Neural crest cell (in vitro differentiated cells): ENCODE measurements around the gene OGFR. TPM values are rescaled to one million over a fixed set of nuclear protein-coding genes. Genes with fewer than 3 reads are reported as not detected.
A peak's percentile ranks its signal among the peaks of the same experiment; 100 is the strongest.

Experiments used
- DNase-seq: peaks from one replicate; pipeline ENCODE4 v3.0.0; 2021; ENCODE audit warnings: low read depth, mixed read lengths, low spot score
- H3K27ac Mint-ChIP-seq: one replicate; pipeline ENCODE4 v1.8.0; 2021; ENCODE audit warnings: mild to moderate bottlenecking, mixed read lengths; ENCODE audit not compliant: unreplicated experiment
- H3K27me3 Mint-ChIP-seq: 2 replicates; pipeline ENCODE4 v1.8.0; 2021; ENCODE audit warnings: low read depth, mild to moderate bottlenecking, mixed read lengths
- H3K36me3 Mint-ChIP-seq: 2 replicates; pipeline ENCODE4 v1.8.0; 2021; ENCODE audit warnings: low read depth, mild to moderate bottlenecking, mixed read lengths
- H3K4me1 Mint-ChIP-seq: 2 replicates; pipeline ENCODE4 v1.8.0; 2021; ENCODE audit warnings: mixed read lengths
- H3K4me3 Mint-ChIP-seq: one replicate; pipeline ENCODE4 v1.8.0; 2021; ENCODE audit warnings: mild to moderate bottlenecking, mixed read lengths
- H3K9me3 Mint-ChIP-seq: 2 replicates; pipeline ENCODE4 v1.8.0; 2021; ENCODE audit warnings: mixed read lengths
- total RNA-seq: library from RNA; stranded (reverse); gene quantifications from 2 replicates; pipeline ENCODE4 v1.2.1, GENCODE V29; 2021
- TF ChIP-seq, protein P1 (sequence below): fragments of 200-600 bp; sonication (generic); conservative IDR thresholded peaks from 2 replicates; pipeline ENCODE4 v1.5.0; 2021; ENCODE audit warnings: antibody characterized with exemption, mild to moderate bottlenecking

Gene OGFR
- total RNA-seq, 1 donor from 2014 or later, result 36.7 TPM

- Mint-ChIP-seq H3K36me3 (no peaks in the 10 kb centered on the region), H3K4me1 (peaks cover 19% of the 10 kb centered on the region), H3K9me3 (no peaks in the 10 kb centered on the region), H3K4me3 (no peak overlapping the region), H3K27ac (no peak overlapping the region), H3K27me3 (no peaks in the 10 kb centered on the region)
- TF ChIP-seq, protein P1, sequence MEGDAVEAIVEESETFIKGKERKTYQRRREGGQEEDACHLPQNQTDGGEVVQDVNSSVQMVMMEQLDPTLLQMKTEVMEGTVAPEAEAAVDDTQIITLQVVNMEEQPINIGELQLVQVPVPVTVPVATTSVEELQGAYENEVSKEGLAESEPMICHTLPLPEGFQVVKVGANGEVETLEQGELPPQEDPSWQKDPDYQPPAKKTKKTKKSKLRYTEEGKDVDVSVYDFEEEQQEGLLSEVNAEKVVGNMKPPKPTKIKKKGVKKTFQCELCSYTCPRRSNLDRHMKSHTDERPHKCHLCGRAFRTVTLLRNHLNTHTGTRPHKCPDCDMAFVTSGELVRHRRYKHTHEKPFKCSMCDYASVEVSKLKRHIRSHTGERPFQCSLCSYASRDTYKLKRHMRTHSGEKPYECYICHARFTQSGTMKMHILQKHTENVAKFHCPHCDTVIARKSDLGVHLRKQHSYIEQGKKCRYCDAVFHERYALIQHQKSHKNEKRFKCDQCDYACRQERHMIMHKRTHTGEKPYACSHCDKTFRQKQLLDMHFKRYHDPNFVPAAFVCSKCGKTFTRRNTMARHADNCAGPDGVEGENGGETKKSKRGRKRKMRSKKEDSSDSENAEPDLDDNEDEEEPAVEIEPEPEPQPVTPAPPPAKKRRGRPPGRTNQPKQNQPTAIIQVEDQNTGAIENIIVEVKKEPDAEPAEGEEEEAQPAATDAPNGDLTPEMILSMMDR, result no peak
- no peak for DNase-seq
Observed at GRCh38 chr20:62785393-62785792, 19.2 kb upstream of the OGFR start.

GRCh38 chr20:62786157-62786556 is 18.5 kb upstream of the OGFR start:
- Mint-ChIP-seq H3K36me3 (no peaks in the 10 kb centered on the region), H3K9me3 (no peaks in the 10 kb centered on the region), H3K4me1 (peaks cover 20% of the 10 kb centered on the region), H3K27ac (peak overlapping the region; percentile 54), H3K4me3 (no peak overlapping the region), H3K27me3 (no peaks in the 10 kb centered on the region)
- TF ChIP-seq, protein P1, result no peak
- DNase-seq, result no peak

DNA sequence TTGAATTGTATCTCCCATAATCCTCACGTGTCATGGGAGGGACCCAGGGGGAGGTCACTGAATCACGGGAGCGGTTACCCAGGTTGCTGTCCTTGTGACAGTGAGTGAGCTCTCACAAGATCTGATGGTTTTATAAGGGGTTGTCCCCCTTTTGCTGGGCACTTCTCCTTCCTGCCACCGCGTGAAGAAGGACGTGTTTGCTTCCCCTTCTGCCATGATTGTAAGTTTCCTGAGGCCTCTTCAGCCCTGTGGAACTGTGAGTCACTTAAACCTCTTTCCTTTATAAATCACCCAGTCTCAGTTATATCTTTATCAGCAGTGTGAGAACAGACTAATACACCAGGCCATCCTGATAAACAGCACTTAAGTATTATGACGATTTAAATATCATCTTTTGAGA is 17.3 kb upstream of the OGFR start:
- Mint-ChIP-seq H3K36me3 (no peaks in the 10 kb centered on the region), H3K4me3 (no peak overlapping the region), H3K27me3 (no peaks in the 10 kb centered on the region), H3K4me1 (peaks cover 25% of the 10 kb centered on the region), H3K9me3 (no peaks in the 10 kb centered on the region), H3K27ac (no peak overlapping the region)
- TF ChIP-seq, protein P1, result no peak
- no peak for DNase-seq

DNA sequence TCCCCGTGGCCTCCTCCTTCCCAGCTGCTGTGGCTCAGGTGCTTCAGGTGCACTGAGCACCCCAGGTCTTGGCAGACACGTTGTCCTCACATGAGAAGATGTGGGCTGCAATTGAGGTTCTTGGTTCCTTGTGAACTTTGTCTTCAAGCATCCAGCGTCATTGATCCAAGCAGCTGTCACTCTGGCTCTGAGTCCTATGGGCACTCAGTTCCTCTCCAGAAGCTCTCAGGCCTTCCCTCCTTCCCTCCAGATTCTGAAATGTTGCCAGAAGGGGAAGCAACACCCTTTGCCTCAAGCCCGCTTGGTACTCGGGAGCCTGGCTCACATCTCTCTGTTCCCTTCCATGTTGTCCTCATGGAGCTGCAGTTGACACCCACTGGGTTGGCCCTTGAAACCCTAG is 16.8 kb upstream of the OGFR start:
- H3K4me1 Mint-ChIP-seq, result peaks cover 25% of the 10 kb centered on the region
- H3K9me3 Mint-ChIP-seq, result no peaks in the 10 kb centered on the region
- H3K27ac Mint-ChIP-seq, result no peak overlapping the region
- H3K27me3 Mint-ChIP-seq, result no peaks in the 10 kb centered on the region
- no peak overlapping the region for H3K4me3 Mint-ChIP-seq
- TF ChIP-seq, protein P1, result no peak
- DNase-seq, result no peak
- H3K36me3 Mint-ChIP-seq, result no peaks in the 10 kb centered on the region

GRCh38 chr20:62788607-62789006 is 16.0 kb upstream of the OGFR start:
- no peak for DNase-seq
- no peaks in the 10 kb centered on the region for H3K27me3 Mint-ChIP-seq
- no peaks in the 10 kb centered on the region for H3K36me3 Mint-ChIP-seq
- H3K27ac Mint-ChIP-seq, result no peak overlapping the region
- peaks cover 25% of the 10 kb centered on the region for H3K4me1 Mint-ChIP-seq
- TF ChIP-seq, protein P1, result no peak
- H3K9me3 Mint-ChIP-seq, result no peaks in the 10 kb centered on the region
- no peak overlapping the region for H3K4me3 Mint-ChIP-seq

DNA sequence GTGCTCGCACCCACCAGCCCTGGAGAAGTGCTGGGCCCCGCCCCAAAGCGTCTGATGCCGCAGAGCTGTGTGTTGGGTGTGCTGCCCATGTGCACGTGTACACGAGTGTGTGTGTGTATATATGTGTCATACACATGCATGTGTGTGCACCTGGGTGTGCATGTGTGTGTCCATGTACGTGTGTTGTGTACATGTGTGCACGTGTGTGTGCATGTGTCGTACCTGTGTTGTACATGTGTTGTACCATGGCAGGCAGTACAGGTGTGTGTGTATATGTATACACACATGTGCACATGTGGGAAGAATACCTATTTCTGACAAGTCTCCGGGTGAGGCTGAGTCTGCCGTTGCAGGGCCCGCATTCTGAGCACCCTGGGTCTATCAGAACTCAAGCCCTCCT is 14.6 kb upstream of the OGFR start:
- no peak overlapping the region for H3K27ac Mint-ChIP-seq
- H3K4me3 Mint-ChIP-seq, result no peak overlapping the region
- H3K4me1 Mint-ChIP-seq, result peaks cover 25% of the 10 kb centered on the region
- H3K9me3 Mint-ChIP-seq, result no peaks in the 10 kb centered on the region
- H3K36me3 Mint-ChIP-seq, result no peaks in the 10 kb centered on the region
- TF ChIP-seq, protein P1, result no peak
- no peaks in the 10 kb centered on the region for H3K27me3 Mint-ChIP-seq
- no peak for DNase-seq
